Type B pancreatic cell (in vitro differentiated cells): ENCODE data around the gene TBC1D10B. TPM values are rescaled to one million over a fixed set of nuclear protein-coding genes. Genes with fewer than 3 reads are reported as not detected.

Experiments used
- DNase-seq: peaks from one replicate; pipeline ENCODE4 v3.0.0; 2021; ENCODE audit warnings: mixed read lengths; ENCODE audit not compliant: unreplicated experiment; ENCODE audit errors: extremely low spot score
- H3K27ac Mint-ChIP-seq: 2 replicates; pipeline ENCODE4 v1.8.0; 2021; ENCODE audit warnings: mild to moderate bottlenecking, mixed read lengths
- H3K27me3 Mint-ChIP-seq: 2 replicates; pipeline ENCODE4 v1.8.0; 2021; ENCODE audit warnings: mixed read lengths
- H3K36me3 Mint-ChIP-seq: 2 replicates; pipeline ENCODE4 v1.8.0; 2021; ENCODE audit warnings: mixed read lengths
- H3K4me1 Mint-ChIP-seq: one replicate; pipeline ENCODE4 v1.8.0; 2021; ENCODE audit warnings: mixed read lengths; ENCODE audit not compliant: unreplicated experiment
- H3K4me3 Mint-ChIP-seq: 2 replicates; pipeline ENCODE4 v1.8.0; 2021; ENCODE audit warnings: mild to moderate bottlenecking, mixed read lengths
- H3K9me3 Mint-ChIP-seq: 2 replicates; pipeline ENCODE4 v1.8.0; 2021; ENCODE audit warnings: mixed read lengths
- CTCF ChIP-seq: fragments of 200-600 bp; sonication (generic); conservative IDR thresholded peaks from 2 replicates; pipeline ENCODE4 v1.5.0; 2021; ENCODE audit warnings: antibody characterized with exemption, mild to moderate bottlenecking
- total RNA-seq: library from RNA; stranded (reverse); gene quantifications from 2 replicates; pipeline ENCODE4 v1.2.1, GENCODE V29; 2021; ENCODE audit warnings: low replicate concordance

Gene TBC1D10B
- total RNA-seq, 1 donor from 2014 or later: 46.8 TPM

DNA sequence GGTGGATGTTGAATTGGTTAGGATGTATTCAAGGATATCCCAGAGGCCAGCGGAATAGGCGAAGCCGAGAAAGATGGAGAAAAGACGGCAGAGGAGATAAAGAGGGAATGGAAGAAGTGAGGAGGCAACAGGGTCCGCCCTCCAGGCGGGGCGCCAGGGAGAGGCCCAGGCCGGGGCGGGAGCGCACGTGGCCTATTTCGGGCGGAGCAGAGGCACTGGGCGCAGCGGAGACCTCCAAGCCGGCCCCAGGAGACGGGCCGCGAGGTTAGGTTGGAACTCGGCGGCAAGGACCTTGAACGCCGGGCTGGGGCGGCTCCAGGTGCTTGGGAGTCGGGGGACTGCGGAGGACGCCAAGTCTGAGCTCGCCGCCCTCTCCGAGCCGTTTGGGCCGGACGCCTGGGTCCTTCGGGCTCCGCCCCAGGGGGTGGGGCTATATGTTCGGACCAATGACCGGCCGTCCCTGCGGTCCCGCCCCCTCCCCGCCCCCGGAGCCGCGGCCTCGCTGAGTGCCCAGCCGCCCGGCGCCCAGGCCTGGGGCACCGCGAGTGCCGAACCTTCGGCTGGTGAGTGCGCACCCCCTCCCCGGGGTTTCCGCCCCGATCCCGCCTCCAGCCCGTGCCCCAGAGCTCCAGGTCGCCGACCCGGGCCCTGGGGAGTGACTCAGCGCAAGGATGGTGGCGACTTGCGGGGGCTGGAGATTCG, 37.0 kb upstream of the TBC1D10B start, which contains the start of gene ZNF771:
ZNF771 (plus strand) TSS at position 505 of the 702 bp plus-strand sequence. CDS start 448 bp downstream, outside the sequence.
- H3K27me3 Mint-ChIP-seq: no peaks in the 10 kb centered on the region
- peaks cover 23% of the 10 kb centered on the region for H3K4me1 Mint-ChIP-seq
- peak; percentile 91 for DNase-seq
- peaks cover 4% of the 10 kb centered on the region for H3K36me3 Mint-ChIP-seq
- peak within 1 kb of the TSS; percentile 90 for H3K27ac Mint-ChIP-seq
- peak within 1 kb of the TSS; percentile 95 for H3K4me3 Mint-ChIP-seq
- no peak for TF ChIP-seq CTCF
- H3K9me3 Mint-ChIP-seq: no peaks in the 10 kb centered on the region

GRCh38 chr16:30406795-30407101, 36.5 kb upstream of the TBC1D10B start:
- Mint-ChIP-seq H3K27me3 (no peaks in the 10 kb centered on the region), H3K36me3 (no peaks in the 10 kb centered on the region), H3K27ac (peak overlapping the region; percentile 90), H3K4me3 (peak overlapping the region; percentile 95), H3K9me3 (no peaks in the 10 kb centered on the region), H3K4me1 (peaks cover 21% of the 10 kb centered on the region)
- DNase-seq: no peak
- no peak for TF ChIP-seq CTCF

GRCh38 chr16:30401768-30402425, 31.6 kb upstream of the TBC1D10B start:
- peaks cover 3% of the 10 kb centered on the region for H3K36me3 Mint-ChIP-seq
- no peak for DNase-seq
- H3K27me3 Mint-ChIP-seq: no peaks in the 10 kb centered on the region
- H3K4me1 Mint-ChIP-seq: peaks cover 29% of the 10 kb centered on the region
- peak overlapping the region; percentile 79 for H3K4me3 Mint-ChIP-seq
- H3K27ac Mint-ChIP-seq: peak overlapping the region; percentile 59
- H3K9me3 Mint-ChIP-seq: no peaks in the 10 kb centered on the region
- no peak for TF ChIP-seq CTCF

DNA sequence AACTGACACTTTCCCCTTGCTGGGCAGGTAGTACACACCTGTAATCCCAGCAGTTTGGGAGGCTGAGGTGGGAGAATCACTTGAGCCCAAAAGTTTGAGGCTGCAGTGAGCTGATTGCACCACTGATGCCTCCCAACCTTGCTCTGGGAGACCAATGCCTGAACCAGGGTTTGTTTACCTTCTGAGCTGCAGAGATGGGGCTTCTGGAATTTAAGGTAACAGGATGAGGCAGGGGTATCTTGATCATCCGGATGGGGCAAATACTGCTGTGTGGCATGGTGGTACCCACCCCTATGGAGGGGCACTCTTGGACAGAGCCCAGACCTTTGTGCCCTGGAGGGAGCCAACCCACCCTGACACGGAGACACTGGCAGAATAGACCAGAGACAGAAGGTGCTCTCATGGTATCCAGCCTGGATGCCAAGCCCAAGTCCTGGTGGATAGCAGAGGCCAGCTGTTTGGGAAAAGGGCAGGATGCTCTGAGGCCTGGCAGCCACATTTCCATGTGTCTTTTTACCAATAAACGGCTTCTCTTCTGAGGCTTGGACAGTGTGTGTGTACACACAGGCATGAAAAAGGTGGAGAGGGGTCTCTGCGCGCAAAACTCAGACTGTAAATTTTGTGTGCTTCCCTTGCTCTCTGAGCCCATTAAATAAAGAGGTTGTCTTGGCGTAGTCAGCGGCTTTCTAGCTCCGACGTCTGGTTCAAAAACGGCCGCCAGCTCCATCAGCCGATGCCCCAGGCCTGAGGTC, 29.3 kb upstream of the TBC1D10B start:
- peaks cover 3% of the 10 kb centered on the region for H3K36me3 Mint-ChIP-seq
- peak overlapping the region; percentile 91 for H3K4me3 Mint-ChIP-seq
- H3K27ac Mint-ChIP-seq: peak overlapping the region; percentile 88
- no peak for TF ChIP-seq CTCF
- no peak for DNase-seq
- H3K9me3 Mint-ChIP-seq: no peaks in the 10 kb centered on the region
- H3K4me1 Mint-ChIP-seq: peaks cover 35% of the 10 kb centered on the region
- H3K27me3 Mint-ChIP-seq: no peaks in the 10 kb centered on the region

- Mint-ChIP-seq H3K9me3 (no peaks in the 10 kb centered on the region), H3K36me3 (peaks cover 3% of the 10 kb centered on the region), H3K4me1 (peaks cover 42% of the 10 kb centered on the region), H3K27me3 (no peaks in the 10 kb centered on the region), H3K27ac (peak overlapping the region; percentile 73), H3K4me3 (peak overlapping the region; percentile 78)
- TF ChIP-seq CTCF: no peak
- DNase-seq: no peak
Observed at GRCh38 chr16:30398661-30399434, 28.6 kb upstream of the TBC1D10B start.
